Nasal cavity respiratory epithelium epithelial cell of viscerocranial mucosa (primary cell): ENCODE results near the gene TMEM170A. TPM values are rescaled to one million over a fixed set of nuclear protein-coding genes. Genes with fewer than 3 reads are reported as not detected.

Source experiments
- total RNA-seq: library from RNA; depleted of rRNA; stranded (reverse); fragments of >200 nt; gene quantifications from 2 replicates; pipeline ENCODE4 v1.2.3, GENCODE V29; 2014

TMEM170A gene
- total RNA-seq = 35.5 and 44.8 TPM in 2 replicates

GRCh38 chr16:75464122-75464918, at the start of gene TMEM170A:
TSS of gene TMEM170A (minus strand) at chr16:75464689. CDS start at chr16:75464600, 89 bp downstream.

GRCh38 chr16:75495076-75495674, 30.7 kb upstream of the TMEM170A start, which contains the start of gene CHST6:
TSS of gene CHST6 (minus strand) at chr16:75495441. CDS start at chr16:75479828, 15,613 bp downstream.

GRCh38 chr16:75432828-75433731, 31.4 kb downstream of the TMEM170A start, which contains the start of gene CFDP1:
TSS of gene CFDP1 (minus strand) at chr16:75433503. CDS start at chr16:75433352, 151 bp downstream.

Other genes starting within 250 kb of the TMEM170A start
- not detected in 2 replicates for gene CTRB1, start 245.7 kb downstream of the TMEM170A start, total RNA-seq
- gene BCAR1, start 213.1 kb downstream of the TMEM170A start, total RNA-seq = 30.1 and 77.1 TPM in 2 replicates
- 54.0 and 85.4 TPM in 2 replicates for gene CFDP1, start 31.2 kb downstream of the TMEM170A start, total RNA-seq
- 1.0 and 2.8 TPM in 2 replicates for gene CHST6, start 30.8 kb upstream of the TMEM170A start, total RNA-seq
- gene CHST5, start 71.4 kb upstream of the TMEM170A start, total RNA-seq = not detected in 2 replicates
- gene TMEM231, start 91.6 kb upstream of the TMEM170A start, total RNA-seq = 9.9 and 11.2 TPM in 2 replicates
- 26.0 and 37.9 TPM in 2 replicates for gene GABARAPL2, start 101.7 kb upstream of the TMEM170A start, total RNA-seq
- 74.2 and 88.3 TPM in 2 replicates for gene ADAT1, start 158.6 kb upstream of the TMEM170A start, total RNA-seq
- gene KARS1, start 183.0 kb upstream of the TMEM170A start, total RNA-seq = 134 and 149 TPM in 2 replicates
- 33.5 and 38.3 TPM in 2 replicates for gene TERF2IP, start 183.1 kb upstream of the TMEM170A start, total RNA-seq
- not detected in 2 replicates for gene CPHXL2, start 212.3 kb upstream of the TMEM170A start, total RNA-seq
- not detected in 2 replicates for gene DUXB, start 236.8 kb upstream of the TMEM170A start, total RNA-seq